Astrocyte (in vitro differentiated cells and primary cell): ENCODE data around the gene IZUMO1R.

Experiments
- CTCF ChIP-seq: IDR thresholded peaks from 2 replicates; pipeline ENCODE4 v1.5.1; 2011; ENCODE audit warnings: low read depth, mild to moderate bottlenecking, inconsistent platforms, low read length, moderate library complexity; ENCODE audit not compliant: insufficient read depth
- EZH2 ChIP-seq: IDR thresholded peaks from 2 replicates; pipeline ENCODE4 v1.6.1; 2012; ENCODE audit warnings: mild to moderate bottlenecking, low read length, inconsistent platforms; ENCODE audit not compliant: insufficient read depth

GRCh38 chr11:94276943-94277342 is 27.4 kb upstream of the IZUMO1R start:
- TF ChIP-seq CTCF (no peak), EZH2 (no peak)
